Measurements from ENCODE around the gene TNS3. TPM values are rescaled to one million over a fixed set of nuclear protein-coding genes. Genes with fewer than 3 reads are reported as not detected.
"Not testable (repeated sequence)": the region's sequence is repeated elsewhere in the genome, so short reads cannot be mapped to it uniquely, and the experiment has no call there.

The TNS3 gene
- total RNA-seq, 1 donor from 2014 or later: 120 TPM

- H3K9me3 Mint-ChIP-seq (ENCODE audit: low read depth): no peaks in the 10 kb centered on the region
- no peak overlapping the region for H3K27ac Mint-ChIP-seq
- TF ChIP-seq CTCF (IDR thresholded peaks at IDR 0.05; ENCODE audit: unreplicated experiment): no peak
- DNase-seq (ENCODE audit: low spot score, unreplicated experiment): no peak
- no peak overlapping the region for H3K4me3 Mint-ChIP-seq (ENCODE audit: low read depth)
- H3K36me3 Mint-ChIP-seq (ENCODE audit: insufficient read depth): no peaks in the 10 kb centered on the region
- peaks cover 12% of the 10 kb centered on the region for H3K4me1 Mint-ChIP-seq (ENCODE audit: low read depth)
- peaks cover 4% of the 10 kb centered on the region for H3K27me3 Mint-ChIP-seq
Measured at GRCh38 chr7:47609803-47610452, 28.0 kb upstream of the TNS3 start.

- not testable (repeated sequence) for H3K9me3 Mint-ChIP-seq (ENCODE audit: low read depth); H3K4me3 Mint-ChIP-seq (ENCODE audit: low read depth); H3K27me3 Mint-ChIP-seq; DNase-seq (ENCODE audit: low spot score, unreplicated experiment); H3K36me3 Mint-ChIP-seq (ENCODE audit: insufficient read depth); H3K27ac Mint-ChIP-seq
- H3K4me1 Mint-ChIP-seq (ENCODE audit: low read depth): peaks cover 22% of the 10 kb centered on the region
Measured at GRCh38 chr7:47606593-47607046, 24.7 kb upstream of the TNS3 start.

- H3K9me3 Mint-ChIP-seq (ENCODE audit: low read depth): peaks cover 4% of the 10 kb centered on the region
- H3K27me3 Mint-ChIP-seq: no peaks in the 10 kb centered on the region
- H3K27ac Mint-ChIP-seq: no peak overlapping the region
- no peak for TF ChIP-seq CTCF (IDR thresholded peaks at IDR 0.05; ENCODE audit: unreplicated experiment)
- no peaks in the 10 kb centered on the region for H3K36me3 Mint-ChIP-seq (ENCODE audit: insufficient read depth)
- H3K4me1 Mint-ChIP-seq (ENCODE audit: low read depth): peaks cover 23% of the 10 kb centered on the region
- no peak overlapping the region for H3K4me3 Mint-ChIP-seq (ENCODE audit: low read depth)
- no peak for DNase-seq (ENCODE audit: low spot score, unreplicated experiment)
Measured at GRCh38 chr7:47605816-47606575, 24.1 kb upstream of the TNS3 start.

- Mint-ChIP-seq H3K9me3 (ENCODE audit: low read depth) (peaks cover 4% of the 10 kb centered on the region), H3K4me1 (ENCODE audit: low read depth) (peaks cover 21% of the 10 kb centered on the region), H3K27ac (peak overlapping the region; percentile 91), H3K4me3 (ENCODE audit: low read depth) (no peak overlapping the region), H3K27me3 (no peaks in the 10 kb centered on the region), H3K36me3 (ENCODE audit: insufficient read depth) (no peaks in the 10 kb centered on the region)
- no peak for DNase-seq (ENCODE audit: low spot score, unreplicated experiment)
- TF ChIP-seq CTCF (IDR thresholded peaks at IDR 0.05; ENCODE audit: unreplicated experiment): no peak
Measured at GRCh38 chr7:47604496-47604890, 22.6 kb upstream of the TNS3 start.

GRCh38 chr7:47603514-47604255 is 21.8 kb upstream of the TNS3 start:
- not testable (repeated sequence) for DNase-seq (ENCODE audit: low spot score, unreplicated experiment); H3K4me3 Mint-ChIP-seq (ENCODE audit: low read depth); H3K36me3 Mint-ChIP-seq (ENCODE audit: insufficient read depth); H3K27ac Mint-ChIP-seq; H3K9me3 Mint-ChIP-seq (ENCODE audit: low read depth); H3K27me3 Mint-ChIP-seq
- H3K4me1 Mint-ChIP-seq (ENCODE audit: low read depth): peaks cover 21% of the 10 kb centered on the region

- H3K36me3 Mint-ChIP-seq (ENCODE audit: insufficient read depth): peaks cover 1% of the 10 kb centered on the region
- H3K4me3 Mint-ChIP-seq (ENCODE audit: low read depth): no peak overlapping the region
- peaks cover 21% of the 10 kb centered on the region for H3K4me1 Mint-ChIP-seq (ENCODE audit: low read depth)
- no peak overlapping the region for H3K27ac Mint-ChIP-seq
- no peak for DNase-seq (ENCODE audit: low spot score, unreplicated experiment)
- H3K9me3 Mint-ChIP-seq (ENCODE audit: low read depth): peaks cover 14% of the 10 kb centered on the region
- no peak for TF ChIP-seq CTCF (IDR thresholded peaks at IDR 0.05; ENCODE audit: unreplicated experiment)
- H3K27me3 Mint-ChIP-seq: no peaks in the 10 kb centered on the region
Measured at GRCh38 chr7:47602272-47603004, 20.5 kb upstream of the TNS3 start.

Measured in progenitor cell of endocrine pancreas (in vitro differentiated cells).